Mesodermal cell (in vitro differentiated cells): Measurements from ENCODE around the gene METRNL.
"Not testable (repeated sequence)": the region's sequence is repeated elsewhere in the genome, so short reads cannot be mapped to it uniquely, and the experiment has no call there.

Source experiments
- H3K27ac ChIP-seq: 2 replicates; pipeline ENCODE4 v1.7.0; 2013; ENCODE audit warnings: mild to moderate bottlenecking, low read depth, low read length, moderate library complexity; ENCODE audit not compliant: severe bottlenecking
- H3K36me3 ChIP-seq: 2 replicates; pipeline ENCODE4 v1.7.1; 2013; ENCODE audit warnings: mild to moderate bottlenecking, low read length, moderate library complexity; ENCODE audit not compliant: control insufficient read depth, insufficient read depth
- H3K4me1 ChIP-seq: one replicate; pipeline ENCODE4 v1.7.1; 2013; ENCODE audit warnings: mild to moderate bottlenecking, low read length; ENCODE audit not compliant: insufficient read depth, control insufficient read depth, poor library complexity, severe bottlenecking
- H3K4me3 ChIP-seq: 2 replicates; pipeline ENCODE4 v1.7.0; 2013; ENCODE audit warnings: low read length, control low read depth, mild to moderate bottlenecking; ENCODE audit not compliant: insufficient read depth, poor library complexity, severe bottlenecking; ENCODE audit errors: extremely low read depth
- H3K9me3 ChIP-seq: 2 replicates; pipeline ENCODE4 v1.7.1; 2013; ENCODE audit warnings: mild to moderate bottlenecking, low read length, moderate library complexity; ENCODE audit not compliant: control insufficient read depth
- WGBS, 2 experiments: methylation state at CpG; one replicate each; pipeline ENCODE4 v1.1.5; 2013; ENCODE audit warnings: missing lambda C conversion rate in 2 of 2; ENCODE audit not compliant: insufficient coverage in 2 of 2; 5-methylcytosine and 5-hydroxymethylcytosine counted together

The METRNL gene

GRCh38 chr17:83052241-83052564 is 27.2 kb upstream of the METRNL start:
- H3K4me3 ChIP-seq, result peak overlapping the region; percentile 22
- H3K4me1 ChIP-seq, result peaks cover 23% of the 10 kb centered on the region
- 56 to 67% methylated on average over 7 to 10 of the region's 12 CpGs for WGBS, 2 experiments
- H3K36me3 ChIP-seq, result no peaks in the 10 kb centered on the region
- peak overlapping the region; percentile 64 for H3K27ac ChIP-seq
- peaks cover under 1% of the 10 kb centered on the region for H3K9me3 ChIP-seq

- Histone ChIP-seq H3K9me3 (no peaks in the 10 kb centered on the region), H3K4me1 (peaks cover 19% of the 10 kb centered on the region), H3K27ac (peak overlapping the region; percentile 23), H3K4me3 (no peak overlapping the region), H3K36me3 (no peaks in the 10 kb centered on the region)
- 93% methylated on average over 10 to 15 of the region's 15 CpGs for WGBS, 2 experiments
Measured at GRCh38 chr17:83053021-83053681, 26.3 kb upstream of the METRNL start.

- WGBS, 2 experiments, result 90% methylated on average over 8 to 11 of the region's 13 CpGs
- no peaks in the 10 kb centered on the region for H3K9me3 ChIP-seq
- H3K36me3 ChIP-seq, result no peaks in the 10 kb centered on the region
- no peak overlapping the region for H3K27ac ChIP-seq
- H3K4me1 ChIP-seq, result peaks cover 14% of the 10 kb centered on the region
- no peak overlapping the region for H3K4me3 ChIP-seq
Measured at GRCh38 chr17:83053739-83054451, 25.5 kb upstream of the METRNL start.

- Histone ChIP-seq H3K4me3 (no peak overlapping the region), H3K36me3 (no peaks in the 10 kb centered on the region), H3K9me3 (no peaks in the 10 kb centered on the region), H3K4me1 (peaks cover 14% of the 10 kb centered on the region), H3K27ac (no peak overlapping the region)
- WGBS, 2 experiments, result 84 to 95% methylated on average over 7 to 8 of the region's 13 CpGs
Measured at GRCh38 chr17:83054518-83055125, 24.8 kb upstream of the METRNL start.

- not testable (repeated sequence) for H3K27ac ChIP-seq, H3K4me3 ChIP-seq, H3K36me3 ChIP-seq, H3K9me3 ChIP-seq
- 86 to 100% methylated on average over 4 to 5 of the region's 25 CpGs for WGBS, 2 experiments
- H3K4me1 ChIP-seq, result peaks cover 14% of the 10 kb centered on the region
Measured at GRCh38 chr17:83055176-83055575, 24.2 kb upstream of the METRNL start.

GRCh38 chr17:83055911-83056582 is 23.4 kb upstream of the METRNL start:
- Histone ChIP-seq H3K4me1 (peaks cover 14% of the 10 kb centered on the region), H3K4me3 (no peak overlapping the region), H3K36me3 (no peaks in the 10 kb centered on the region), H3K27ac (no peak overlapping the region), H3K9me3 (no peaks in the 10 kb centered on the region)
- WGBS, 2 experiments, result 78 to 91% methylated on average over 13 to 14 of the region's 16 CpGs

- WGBS, 2 experiments, result 88 to 90% methylated on average over 27 of the region's 30 CpGs
- no peak overlapping the region for H3K4me3 ChIP-seq
Measured at GRCh38 chr17:83056583-83057396, 22.6 kb upstream of the METRNL start.

GRCh38 chr17:83057397-83057761 is 22.0 kb upstream of the METRNL start:
- WGBS, 2 experiments, result 93 to 94% methylated on average over 11 to 12 of the region's 14 CpGs
- H3K9me3 ChIP-seq, result no peaks in the 10 kb centered on the region
- H3K27ac ChIP-seq, result no peak overlapping the region
- H3K4me3 ChIP-seq, result no peak overlapping the region
- H3K36me3 ChIP-seq, result no peaks in the 10 kb centered on the region
- peaks cover 14% of the 10 kb centered on the region for H3K4me1 ChIP-seq

More at GRCh38 chr17:83056583-83057396, 22.6 kb upstream of the METRNL start:
- Histone ChIP-seq H3K27ac (no peak overlapping the region), H3K36me3 (no peaks in the 10 kb centered on the region), H3K9me3 (no peaks in the 10 kb centered on the region), H3K4me1 (peaks cover 14% of the 10 kb centered on the region)

GRCh38 chr17:83057793-83058265 is 21.6 kb upstream of the METRNL start:
- WGBS, 2 experiments, result 94 to 95% methylated on average over 19 of the region's 19 CpGs
- H3K4me1 ChIP-seq, result peaks cover 14% of the 10 kb centered on the region
- H3K4me3 ChIP-seq, result no peak overlapping the region

GRCh38 chr17:83058266-83058798 is 21.1 kb upstream of the METRNL start:
- 90 to 96% methylated on average over 19 to 20 of the region's 20 CpGs for WGBS, 2 experiments

More at GRCh38 chr17:83057793-83058265, 21.6 kb upstream of the METRNL start:
- H3K9me3 ChIP-seq, result no peaks in the 10 kb centered on the region
- H3K27ac ChIP-seq, result no peak overlapping the region
- no peaks in the 10 kb centered on the region for H3K36me3 ChIP-seq

More at GRCh38 chr17:83058266-83058798, 21.1 kb upstream of the METRNL start:
- H3K4me3 ChIP-seq, result no peak overlapping the region
- H3K4me1 ChIP-seq, result peaks cover 10% of the 10 kb centered on the region
- H3K36me3 ChIP-seq, result no peaks in the 10 kb centered on the region
- H3K9me3 ChIP-seq, result no peaks in the 10 kb centered on the region
- no peak overlapping the region for H3K27ac ChIP-seq
